ENCODE data around the gene ZFP1.

Gene ZFP1

GRCh38 chr16:75110637-75111513, 37.4 kb upstream of the ZFP1 start:
- Mint-ChIP-seq H3K4me1 (peaks cover 52% of the 10 kb centered on the region), H3K27me3 (peaks cover 80% of the 10 kb centered on the region), H3K36me3 (no peaks in the 10 kb centered on the region), H3K4me3 (peak overlapping the region; percentile 45), H3K9me3 (no peaks in the 10 kb centered on the region), H3K27ac (peak overlapping the region; percentile 16)
- ATAC-seq = peak; percentile 81

GRCh38 chr16:75111514-75111940, 36.8 kb upstream of the ZFP1 start:
- Mint-ChIP-seq H3K36me3 (no peaks in the 10 kb centered on the region), H3K9me3 (no peaks in the 10 kb centered on the region), H3K4me1 (peaks cover 48% of the 10 kb centered on the region), H3K27me3 (peaks cover 74% of the 10 kb centered on the region), H3K27ac (peak overlapping the region; percentile 16), H3K4me3 (no peak overlapping the region)
- peak; percentile 22 for ATAC-seq

- peak overlapping the region; percentile 16 for H3K27ac Mint-ChIP-seq
- peaks cover 48% of the 10 kb centered on the region for H3K4me1 Mint-ChIP-seq
- H3K4me3 Mint-ChIP-seq = no peak overlapping the region
Measured at GRCh38 chr16:75111961-75112733, 36.2 kb upstream of the ZFP1 start.

GRCh38 chr16:75112734-75113491, 35.4 kb upstream of the ZFP1 start:
- Mint-ChIP-seq H3K27ac (no peak overlapping the region), H3K4me1 (peaks cover 48% of the 10 kb centered on the region)

More at GRCh38 chr16:75111961-75112733, 36.2 kb upstream of the ZFP1 start:
- no peaks in the 10 kb centered on the region for H3K9me3 Mint-ChIP-seq
- ATAC-seq = no peak
- no peaks in the 10 kb centered on the region for H3K36me3 Mint-ChIP-seq
- peaks cover 67% of the 10 kb centered on the region for H3K27me3 Mint-ChIP-seq

GRCh38 chr16:75113541-75114121, 34.7 kb upstream of the ZFP1 start:
- Mint-ChIP-seq H3K4me1 (peaks cover 41% of the 10 kb centered on the region), H3K4me3 (no peak overlapping the region), H3K27me3 (peaks cover 53% of the 10 kb centered on the region), H3K9me3 (no peaks in the 10 kb centered on the region), H3K27ac (no peak overlapping the region), H3K36me3 (no peaks in the 10 kb centered on the region)
- no peak for ATAC-seq

More at GRCh38 chr16:75112734-75113491, 35.4 kb upstream of the ZFP1 start:
- peaks cover 60% of the 10 kb centered on the region for H3K27me3 Mint-ChIP-seq
- H3K9me3 Mint-ChIP-seq = no peaks in the 10 kb centered on the region
- ATAC-seq = no peak
- no peaks in the 10 kb centered on the region for H3K36me3 Mint-ChIP-seq
- H3K4me3 Mint-ChIP-seq = no peak overlapping the region

GRCh38 chr16:75114179-75114945, 34.0 kb upstream of the ZFP1 start:
- H3K4me1 Mint-ChIP-seq = peaks cover 34% of the 10 kb centered on the region
- no peak overlapping the region for H3K4me3 Mint-ChIP-seq
- no peaks in the 10 kb centered on the region for H3K36me3 Mint-ChIP-seq
- peaks cover 45% of the 10 kb centered on the region for H3K27me3 Mint-ChIP-seq
- H3K9me3 Mint-ChIP-seq = no peaks in the 10 kb centered on the region
- H3K27ac Mint-ChIP-seq = no peak overlapping the region
- ATAC-seq = no peak

- no peak for ATAC-seq
- Mint-ChIP-seq H3K36me3 (no peaks in the 10 kb centered on the region), H3K9me3 (no peaks in the 10 kb centered on the region), H3K4me1 (peaks cover 26% of the 10 kb centered on the region), H3K27me3 (peaks cover 37% of the 10 kb centered on the region), H3K4me3 (no peak overlapping the region), H3K27ac (no peak overlapping the region)
Measured at GRCh38 chr16:75114946-75115825, 33.1 kb upstream of the ZFP1 start.

- no peak within 1 kb of the TSS for H3K4me3 Mint-ChIP-seq
Measured at GRCh38 chr16:75116081-75116910, 32.0 kb upstream of the ZFP1 start, which contains the start of gene LDHD. Gene LDHD, minus strand, starts transcription at chr16:75116780. Its CDS starts 60 bp downstream, at chr16:75116720.

GRCh38 chr16:75116911-75117245, 31.4 kb upstream of the ZFP1 start:
- no peak overlapping the region for H3K27ac Mint-ChIP-seq

More at GRCh38 chr16:75116081-75116910, 32.0 kb upstream of the ZFP1 start, which contains the start of gene LDHD:
- Mint-ChIP-seq H3K4me1 (peaks cover 14% of the 10 kb centered on the region), H3K27me3 (peaks cover 26% of the 10 kb centered on the region), H3K9me3 (peaks cover 1% of the 10 kb centered on the region), H3K27ac (no peak within 1 kb of the TSS), H3K36me3 (no peaks in the 10 kb centered on the region)
- no peak for ATAC-seq

GRCh38 chr16:75118943-75119539, 29.3 kb upstream of the ZFP1 start:
- ATAC-seq = no peak
- H3K4me1 Mint-ChIP-seq = no peaks in the 10 kb centered on the region
- H3K27ac Mint-ChIP-seq = no peak overlapping the region

More at GRCh38 chr16:75116911-75117245, 31.4 kb upstream of the ZFP1 start:
- Mint-ChIP-seq H3K4me3 (no peak overlapping the region), H3K36me3 (no peaks in the 10 kb centered on the region), H3K27me3 (peaks cover 20% of the 10 kb centered on the region), H3K9me3 (peaks cover 3% of the 10 kb centered on the region), H3K4me1 (peaks cover 9% of the 10 kb centered on the region)
- no peak for ATAC-seq

GRCh38 chr16:75120253-75120652, 28.1 kb upstream of the ZFP1 start:
- H3K4me1 Mint-ChIP-seq = no peaks in the 10 kb centered on the region
- no peaks in the 10 kb centered on the region for H3K27me3 Mint-ChIP-seq
- no peak overlapping the region for H3K4me3 Mint-ChIP-seq
- no peak for ATAC-seq
- H3K27ac Mint-ChIP-seq = no peak overlapping the region
- H3K9me3 Mint-ChIP-seq = peaks cover 6% of the 10 kb centered on the region
- H3K36me3 Mint-ChIP-seq = no peaks in the 10 kb centered on the region

More at GRCh38 chr16:75118943-75119539, 29.3 kb upstream of the ZFP1 start:
- H3K27me3 Mint-ChIP-seq = no peaks in the 10 kb centered on the region
- H3K9me3 Mint-ChIP-seq = peaks cover 6% of the 10 kb centered on the region
- no peak overlapping the region for H3K4me3 Mint-ChIP-seq
- no peaks in the 10 kb centered on the region for H3K36me3 Mint-ChIP-seq

- Mint-ChIP-seq H3K27me3 (no peaks in the 10 kb centered on the region), H3K27ac (no peak overlapping the region), H3K36me3 (no peaks in the 10 kb centered on the region), H3K4me1 (no peaks in the 10 kb centered on the region), H3K4me3 (no peak overlapping the region), H3K9me3 (peaks cover 7% of the 10 kb centered on the region)
- no peak for ATAC-seq
Measured at GRCh38 chr16:75121949-75122568, 26.3 kb upstream of the ZFP1 start.

All from stimulated activated memory B cell treated with anti-CD40 and anti-IgM and Interleukin-4, amounts not matched to agents 10 μg/mL and 1 μg/mL and 100 μg/mL, for 72 hours (primary cell).